SU-DHL-6 (cell line): Measurements from ENCODE around the gene PTRHD1.

Experiments used
- H2AFZ ChIP-seq: fragments of 200-600 bp; sonication (generic); 2 replicates; pipeline ENCODE4 v1.6.1; 2014; ENCODE audit warnings: low read depth, mild to moderate bottlenecking, moderate library complexity, mixed read lengths, antibody characterized with exemption, low read length; ENCODE audit not compliant: severe bottlenecking
- H3F3A ChIP-seq: fragments of 200-600 bp; shearing (Covaris generic); 2 replicates; pipeline ENCODE4 v1.6.0; 2016; ENCODE audit warnings: antibody characterized with exemption, mild to moderate bottlenecking; ENCODE audit not compliant: insufficient read depth
- H3K27ac ChIP-seq: fragments of 200-600 bp; sonication (generic); 2 replicates; pipeline ENCODE4 v1.5.1; 2016; ENCODE audit warnings: low read depth, mild to moderate bottlenecking, low read length, moderate library complexity, mixed read lengths
- H3K27me3 ChIP-seq: fragments of 200-600 bp; sonication (generic), shearing (Covaris generic); 2 replicates; pipeline ENCODE4 v1.6.0; 2014; ENCODE audit warnings: mild to moderate bottlenecking, low read length
- H3K36me3 ChIP-seq: fragments of 200-600 bp; sonication (generic); 2 replicates; pipeline ENCODE4 v1.6.1; 2014; ENCODE audit warnings: mild to moderate bottlenecking, low read length, mixed read lengths
- H3K4me2 ChIP-seq: fragments of 300-600, 200-600 bp; shearing (Covaris generic), sonication (generic); 2 replicates; pipeline ENCODE4 v1.6.0; 2014; ENCODE audit warnings: low read length, low read depth, mild to moderate bottlenecking; ENCODE audit not compliant: poor library complexity, severe bottlenecking
- H3K4me3 ChIP-seq: fragments of 200-600 bp; sonication (generic); 2 replicates; pipeline ENCODE4 v1.5.1; 2014; ENCODE audit warnings: antibody characterized with exemption, low read length, mild to moderate bottlenecking, mixed read lengths; ENCODE audit not compliant: insufficient read depth, poor library complexity, severe bottlenecking
- H3K79me2 ChIP-seq: fragments of 200-600 bp; sonication (generic); 2 replicates; pipeline ENCODE4 v1.6.1; 2014; ENCODE audit warnings: mild to moderate bottlenecking, low read length, moderate library complexity; ENCODE audit not compliant: insufficient read depth
- H3K9ac ChIP-seq: fragments of 200-600 bp; sonication (generic); 2 replicates; pipeline ENCODE4 v1.7.0; 2014; ENCODE audit warnings: mild to moderate bottlenecking, low read length
- H3K9me2 ChIP-seq: fragments of 200-600 bp; sonication (generic); replicated peaks from 2 replicates; pipeline ENCODE4 v1.6.1; 2014; ENCODE audit warnings: low read length; ENCODE audit not compliant: insufficient read depth
- H3K9me3 ChIP-seq: fragments of 200-600 bp; sonication (generic); 2 replicates; pipeline ENCODE4 v1.6.1; 2014; ENCODE audit warnings: low read length, mixed read lengths; ENCODE audit not compliant: insufficient read depth
- H4K20me1 ChIP-seq: fragments of 200-600 bp; sonication (generic); 2 replicates; pipeline ENCODE4 v1.6.1; 2014; ENCODE audit warnings: low read depth, mild to moderate bottlenecking, antibody characterized with exemption, low read length, moderate library complexity, mixed read lengths
- EZH2phosphoT487 ChIP-seq: fragments of 200-600 bp; sonication (generic), shearing (Covaris generic); conservative IDR thresholded peaks from 2 replicates; pipeline ENCODE4 v1.6.1; 2018; ENCODE audit warnings: mild to moderate bottlenecking, antibody characterized with exemption, low read length, moderate library complexity, mixed read lengths
- TF ChIP-seq, protein P1 (sequence below): fragments of 200-600 bp; sonication (generic); IDR thresholded peaks from one replicate; pipeline ENCODE4 v1.5.1; 2017; ENCODE audit warnings: antibody characterized with exemption, mild to moderate bottlenecking, low read length, moderate library complexity; ENCODE audit not compliant: insufficient read depth, poor library complexity, severe bottlenecking

Gene PTRHD1

DNA sequence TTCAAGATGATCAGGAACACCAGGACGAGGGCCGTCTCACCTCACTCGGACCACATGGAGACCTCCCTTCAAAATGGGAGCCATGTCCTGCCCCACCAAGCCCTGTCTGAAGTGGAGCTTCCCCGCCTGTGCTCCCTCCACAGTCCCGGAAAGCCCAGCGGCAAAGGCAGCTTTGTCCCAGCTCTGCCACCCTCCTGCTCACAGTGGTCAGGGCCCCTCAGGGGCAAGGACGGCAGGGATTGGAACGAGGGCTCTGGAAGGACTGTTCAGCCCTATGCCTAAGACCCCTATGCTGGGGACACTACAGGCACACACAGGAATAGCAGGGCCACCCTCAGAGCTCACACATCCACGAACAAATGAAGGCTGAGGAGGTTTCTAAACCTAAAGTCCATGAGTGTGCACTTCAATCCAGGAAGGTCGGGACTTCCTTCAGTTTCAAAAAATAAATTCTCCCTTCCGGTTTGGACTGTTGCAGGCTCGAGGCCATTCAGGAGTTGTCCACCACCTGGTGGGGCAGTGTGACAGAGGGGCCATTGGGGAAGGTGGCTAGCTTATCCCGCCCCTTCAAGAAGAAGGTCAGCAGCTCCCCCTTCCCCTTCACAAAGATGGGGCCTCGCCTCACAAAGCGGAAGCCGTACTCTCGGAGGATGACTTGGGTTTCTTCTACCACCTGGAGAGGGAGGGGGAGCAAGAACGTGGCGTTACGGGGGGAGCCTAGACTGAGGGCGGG is 26.4 kb upstream of the PTRHD1 start:
- Histone ChIP-seq H3F3A (peaks cover 17% of the 10 kb centered on the region), H3K36me3 (peaks cover 19% of the 10 kb centered on the region; the same call in 1 of the 2 replicates), H3K79me2 (0 out of 2 replicates have a peak, but pooled peaks cover 2% of the 10 kb centered on the region), H3K9me2 (no peaks in the 10 kb centered on the region), H3K9me3 (no peaks in the 10 kb centered on the region), H2AFZ (no peak overlapping the region), H4K20me1 (no peaks in the 10 kb centered on the region; the same call in 1 of the 2 replicates), H3K27ac (no peak overlapping the region), H3K27me3 (no peaks in the 10 kb centered on the region), H3K4me2 (no peak overlapping the region), H3K9ac (no peak overlapping the region), H3K4me3 (no peak overlapping the region)
- TF ChIP-seq, protein P1, sequence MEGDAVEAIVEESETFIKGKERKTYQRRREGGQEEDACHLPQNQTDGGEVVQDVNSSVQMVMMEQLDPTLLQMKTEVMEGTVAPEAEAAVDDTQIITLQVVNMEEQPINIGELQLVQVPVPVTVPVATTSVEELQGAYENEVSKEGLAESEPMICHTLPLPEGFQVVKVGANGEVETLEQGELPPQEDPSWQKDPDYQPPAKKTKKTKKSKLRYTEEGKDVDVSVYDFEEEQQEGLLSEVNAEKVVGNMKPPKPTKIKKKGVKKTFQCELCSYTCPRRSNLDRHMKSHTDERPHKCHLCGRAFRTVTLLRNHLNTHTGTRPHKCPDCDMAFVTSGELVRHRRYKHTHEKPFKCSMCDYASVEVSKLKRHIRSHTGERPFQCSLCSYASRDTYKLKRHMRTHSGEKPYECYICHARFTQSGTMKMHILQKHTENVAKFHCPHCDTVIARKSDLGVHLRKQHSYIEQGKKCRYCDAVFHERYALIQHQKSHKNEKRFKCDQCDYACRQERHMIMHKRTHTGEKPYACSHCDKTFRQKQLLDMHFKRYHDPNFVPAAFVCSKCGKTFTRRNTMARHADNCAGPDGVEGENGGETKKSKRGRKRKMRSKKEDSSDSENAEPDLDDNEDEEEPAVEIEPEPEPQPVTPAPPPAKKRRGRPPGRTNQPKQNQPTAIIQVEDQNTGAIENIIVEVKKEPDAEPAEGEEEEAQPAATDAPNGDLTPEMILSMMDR: no peak
- TF ChIP-seq EZH2phosphoT487: no peak

DNA sequence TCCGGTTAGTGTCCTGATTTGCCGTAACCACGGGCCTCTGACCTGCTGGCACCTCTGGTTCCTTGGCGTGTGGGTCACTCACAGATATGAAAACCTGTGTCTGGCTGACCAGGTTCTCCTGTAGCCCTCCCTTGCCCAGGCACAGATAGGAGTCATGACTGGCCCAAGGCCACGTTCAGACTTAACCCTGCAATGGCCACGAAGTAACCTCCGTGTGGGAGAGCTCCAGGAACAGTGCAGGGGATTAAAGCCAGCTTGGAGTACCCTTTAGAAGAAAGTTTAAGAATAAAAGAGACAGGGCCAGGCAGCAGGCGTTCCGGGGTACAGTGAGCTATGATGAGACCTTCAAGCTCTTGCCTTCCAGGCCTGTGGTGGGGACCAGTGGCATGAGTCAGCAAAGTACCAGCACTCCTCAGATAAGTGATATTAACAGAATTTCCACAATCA is 25.6 kb upstream of the PTRHD1 start:
- peaks cover 10% of the 10 kb centered on the region for H3K79me2 ChIP-seq
- no peak overlapping the region for H3K4me2 ChIP-seq
- H3K36me3 ChIP-seq: peaks cover 21% of the 10 kb centered on the region; the same call in 1 of the 2 replicates
- H3K4me3 ChIP-seq: no peak overlapping the region
- H3K27me3 ChIP-seq: no peaks in the 10 kb centered on the region
- H3K9me2 ChIP-seq: no peaks in the 10 kb centered on the region
- no peak overlapping the region for H3K9ac ChIP-seq
- no peaks in the 10 kb centered on the region for H3K9me3 ChIP-seq
- no peaks in the 10 kb centered on the region; the same call in 1 of the 2 replicates for H4K20me1 ChIP-seq
- H3F3A ChIP-seq: peaks cover 17% of the 10 kb centered on the region
- H2AFZ ChIP-seq: no peak overlapping the region
- no peak for TF ChIP-seq EZH2phosphoT487
- TF ChIP-seq, protein P1: no peak
- H3K27ac ChIP-seq: no peak overlapping the region

DNA sequence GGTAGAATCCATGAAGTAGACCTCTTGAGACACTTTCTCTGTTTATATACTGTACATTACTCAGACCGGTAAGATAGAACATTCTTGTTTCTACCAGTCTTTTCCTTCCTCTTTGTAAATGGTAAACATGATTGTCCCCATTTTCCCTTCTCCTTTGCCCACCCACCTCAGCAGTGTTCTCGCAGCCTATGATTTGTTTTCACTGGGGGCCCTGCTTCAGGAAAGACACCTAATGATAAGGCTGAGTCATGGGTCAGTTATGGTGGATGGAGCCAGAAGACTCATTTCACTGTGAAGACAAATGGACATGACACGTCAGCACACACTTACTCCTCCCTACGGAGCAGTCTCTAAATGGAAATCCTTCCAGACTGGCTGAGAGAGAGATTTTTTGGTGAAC is 23.7 kb upstream of the PTRHD1 start:
- no peaks in the 10 kb centered on the region for H3K27me3 ChIP-seq
- no peak overlapping the region for H3K4me3 ChIP-seq
- H3K4me2 ChIP-seq: no peak overlapping the region
- peaks cover 17% of the 10 kb centered on the region for H3F3A ChIP-seq
- H3K9ac ChIP-seq: no peak overlapping the region
- H3K36me3 ChIP-seq: peaks cover 21% of the 10 kb centered on the region; the same call in 1 of the 2 replicates
- H3K9me3 ChIP-seq: no peaks in the 10 kb centered on the region
- no peak overlapping the region for H2AFZ ChIP-seq
- TF ChIP-seq, protein P1: no peak
- no peak for TF ChIP-seq EZH2phosphoT487
- H3K79me2 ChIP-seq: peaks cover 28% of the 10 kb centered on the region
- H3K9me2 ChIP-seq: no peaks in the 10 kb centered on the region
- H3K27ac ChIP-seq: no peak overlapping the region
- no peaks in the 10 kb centered on the region; the same call in 1 of the 2 replicates for H4K20me1 ChIP-seq
